HepG2 (cell line): ENCODE measurements around the gene OST4.

Experiments used
- EZH2 ChIP-seq: conservative IDR thresholded peaks from 2 replicates; pipeline ENCODE4 v1.6.1; 2012; ENCODE audit warnings: mild to moderate bottlenecking, low read depth, low read length, moderate library complexity
- KDM4B ChIP-seq: sonication (generic); formaldehyde crosslinking; IDR thresholded peaks from 2 replicates; pipeline ENCODE4 v1.4.0; 2020; ENCODE audit warnings: missing genetic modification reagents
- RAD51 ChIP-seq: fragments of 450-650 bp; IDR thresholded peaks from 2 replicates; pipeline ENCODE4 v1.6.1; 2016; ENCODE audit warnings: borderline replicate concordance
- ZNF3 ChIP-seq: IDR thresholded peaks from 2 replicates; pipeline ENCODE4 v1.7.0; 2017; ENCODE audit warnings: inconsistent platforms
- TF ChIP-seq, protein P1 (sequence below): IDR thresholded peaks from 2 replicates; pipeline ENCODE4 v1.6.1; 2016; ENCODE audit warnings: low read depth, borderline replicate concordance
- TF ChIP-seq, protein P2 (sequence below): sonication (generic); formaldehyde crosslinking; IDR thresholded peaks from 2 replicates; pipeline ENCODE4 v1.4.0; 2020; ENCODE audit warnings: low read depth, mild to moderate bottlenecking, missing genetic modification reagents
- TF ChIP-seq, protein P3 (sequence below): sonication (generic); formaldehyde crosslinking; IDR thresholded peaks from 2 replicates; pipeline ENCODE4 v1.4.0; 2020; ENCODE audit warnings: missing genetic modification reagents
- TF ChIP-seq, protein P4 (sequence below), 2 experiments: sonication (generic) in 1 of 2; formaldehyde crosslinking in 1 of 2; IDR thresholded peaks; 2 replicates each; pipeline versions ENCODE4 v1.5.1 to v1.6.1; 2011 to 2020; ENCODE audit warnings: borderline replicate concordance in 1 of 2, low read depth in 1 of 2, low read length in 1 of 2, mild to moderate bottlenecking in 1 of 2, missing genetic modification reagents in 1 of 2, moderate library complexity in 1 of 2
- TF ChIP-seq, protein P5 (sequence below): sonication (generic); formaldehyde crosslinking; IDR thresholded peaks from 2 replicates; pipeline ENCODE4 v1.5.0; 2020; ENCODE audit warnings: mild to moderate bottlenecking, missing genetic modification reagents, moderate library complexity

DNA sequence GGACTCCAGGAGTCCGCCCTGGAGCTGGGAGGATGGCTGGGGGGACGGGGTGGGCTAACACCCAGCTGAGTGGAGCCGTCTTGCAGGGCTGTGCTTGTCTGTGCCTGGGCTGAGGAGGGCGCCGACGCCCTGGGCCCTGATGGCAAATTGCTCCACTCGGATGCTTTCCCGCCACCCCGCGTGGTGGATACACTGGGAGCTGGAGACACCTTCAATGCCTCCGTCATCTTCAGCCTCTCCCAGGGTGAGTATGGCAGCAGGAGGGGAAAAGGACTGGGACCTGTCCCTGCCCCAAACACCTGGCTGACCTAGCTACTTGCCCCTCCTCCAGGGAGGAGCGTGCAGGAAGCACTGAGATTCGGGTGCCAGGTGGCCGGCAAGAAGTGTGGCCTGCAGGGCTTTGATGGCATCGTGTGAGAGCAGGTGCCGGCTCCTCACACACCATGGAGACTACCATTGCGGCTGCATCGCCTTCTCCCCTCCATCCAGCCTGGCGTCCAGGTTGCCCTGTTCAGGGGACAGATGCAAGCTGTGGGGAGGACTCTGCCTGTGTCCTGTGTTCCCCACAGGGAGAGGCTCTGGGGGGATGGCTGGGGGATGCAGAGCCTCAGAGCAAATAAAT is 28.0 kb upstream of the OST4 start:
- TF ChIP-seq ZNF3 (CRISPR knock-in tag) (no peak), RAD51 (no peak), EZH2 (no peak), KDM4B (CRISPR knock-in tag) (no peak)
- TF ChIP-seq, protein P1, sequence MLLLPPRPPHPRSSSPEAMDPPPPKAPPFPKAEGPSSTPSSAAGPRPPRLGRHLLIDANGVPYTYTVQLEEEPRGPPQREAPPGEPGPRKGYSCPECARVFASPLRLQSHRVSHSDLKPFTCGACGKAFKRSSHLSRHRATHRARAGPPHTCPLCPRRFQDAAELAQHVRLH (CRISPR knock-in tag) = no peak
- TF ChIP-seq, protein P2, sequence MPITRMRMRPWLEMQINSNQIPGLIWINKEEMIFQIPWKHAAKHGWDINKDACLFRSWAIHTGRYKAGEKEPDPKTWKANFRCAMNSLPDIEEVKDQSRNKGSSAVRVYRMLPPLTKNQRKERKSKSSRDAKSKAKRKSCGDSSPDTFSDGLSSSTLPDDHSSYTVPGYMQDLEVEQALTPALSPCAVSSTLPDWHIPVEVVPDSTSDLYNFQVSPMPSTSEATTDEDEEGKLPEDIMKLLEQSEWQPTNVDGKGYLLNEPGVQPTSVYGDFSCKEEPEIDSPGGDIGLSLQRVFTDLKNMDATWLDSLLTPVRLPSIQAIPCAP = no peak
- TF ChIP-seq, protein P3, sequence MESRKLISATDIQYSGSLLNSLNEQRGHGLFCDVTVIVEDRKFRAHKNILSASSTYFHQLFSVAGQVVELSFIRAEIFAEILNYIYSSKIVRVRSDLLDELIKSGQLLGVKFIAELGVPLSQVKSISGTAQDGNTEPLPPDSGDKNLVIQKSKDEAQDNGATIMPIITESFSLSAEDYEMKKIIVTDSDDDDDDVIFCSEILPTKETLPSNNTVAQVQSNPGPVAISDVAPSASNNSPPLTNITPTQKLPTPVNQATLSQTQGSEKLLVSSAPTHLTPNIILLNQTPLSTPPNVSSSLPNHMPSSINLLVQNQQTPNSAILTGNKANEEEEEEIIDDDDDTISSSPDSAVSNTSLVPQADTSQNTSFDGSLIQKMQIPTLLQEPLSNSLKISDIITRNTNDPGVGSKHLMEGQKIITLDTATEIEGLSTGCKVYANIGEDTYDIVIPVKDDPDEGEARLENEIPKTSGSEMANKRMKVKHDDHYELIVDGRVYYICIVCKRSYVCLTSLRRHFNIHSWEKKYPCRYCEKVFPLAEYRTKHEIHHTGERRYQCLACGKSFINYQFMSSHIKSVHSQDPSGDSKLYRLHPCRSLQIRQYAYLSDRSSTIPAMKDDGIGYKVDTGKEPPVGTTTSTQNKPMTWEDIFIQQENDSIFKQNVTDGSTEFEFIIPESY (CRISPR knock-in tag) = no peak
- TF ChIP-seq, protein P4, sequence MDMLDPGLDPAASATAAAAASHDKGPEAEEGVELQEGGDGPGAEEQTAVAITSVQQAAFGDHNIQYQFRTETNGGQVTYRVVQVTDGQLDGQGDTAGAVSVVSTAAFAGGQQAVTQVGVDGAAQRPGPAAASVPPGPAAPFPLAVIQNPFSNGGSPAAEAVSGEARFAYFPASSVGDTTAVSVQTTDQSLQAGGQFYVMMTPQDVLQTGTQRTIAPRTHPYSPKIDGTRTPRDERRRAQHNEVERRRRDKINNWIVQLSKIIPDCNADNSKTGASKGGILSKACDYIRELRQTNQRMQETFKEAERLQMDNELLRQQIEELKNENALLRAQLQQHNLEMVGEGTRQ (IDR thresholded peaks at IDR 0.05; ENCODE audit: low read depth, low read length) = no peak
- TF ChIP-seq, protein P4 (CRISPR knock-in tag; IDR thresholded peaks at IDR 0.05; ENCODE audit: borderline replicate concordance) = no peak
- TF ChIP-seq, protein P5, sequence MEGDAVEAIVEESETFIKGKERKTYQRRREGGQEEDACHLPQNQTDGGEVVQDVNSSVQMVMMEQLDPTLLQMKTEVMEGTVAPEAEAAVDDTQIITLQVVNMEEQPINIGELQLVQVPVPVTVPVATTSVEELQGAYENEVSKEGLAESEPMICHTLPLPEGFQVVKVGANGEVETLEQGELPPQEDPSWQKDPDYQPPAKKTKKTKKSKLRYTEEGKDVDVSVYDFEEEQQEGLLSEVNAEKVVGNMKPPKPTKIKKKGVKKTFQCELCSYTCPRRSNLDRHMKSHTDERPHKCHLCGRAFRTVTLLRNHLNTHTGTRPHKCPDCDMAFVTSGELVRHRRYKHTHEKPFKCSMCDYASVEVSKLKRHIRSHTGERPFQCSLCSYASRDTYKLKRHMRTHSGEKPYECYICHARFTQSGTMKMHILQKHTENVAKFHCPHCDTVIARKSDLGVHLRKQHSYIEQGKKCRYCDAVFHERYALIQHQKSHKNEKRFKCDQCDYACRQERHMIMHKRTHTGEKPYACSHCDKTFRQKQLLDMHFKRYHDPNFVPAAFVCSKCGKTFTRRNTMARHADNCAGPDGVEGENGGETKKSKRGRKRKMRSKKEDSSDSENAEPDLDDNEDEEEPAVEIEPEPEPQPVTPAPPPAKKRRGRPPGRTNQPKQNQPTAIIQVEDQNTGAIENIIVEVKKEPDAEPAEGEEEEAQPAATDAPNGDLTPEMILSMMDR (CRISPR knock-in tag) = no peak
